NCI-H69 (cell line): ENCODE measurements around the gene TESMIN.

Experiments
- DNase-seq: peaks from one replicate; lab custom pipeline; 2025; lab: John Stamatoyannopoulos, UW

The TESMIN gene, protein sequence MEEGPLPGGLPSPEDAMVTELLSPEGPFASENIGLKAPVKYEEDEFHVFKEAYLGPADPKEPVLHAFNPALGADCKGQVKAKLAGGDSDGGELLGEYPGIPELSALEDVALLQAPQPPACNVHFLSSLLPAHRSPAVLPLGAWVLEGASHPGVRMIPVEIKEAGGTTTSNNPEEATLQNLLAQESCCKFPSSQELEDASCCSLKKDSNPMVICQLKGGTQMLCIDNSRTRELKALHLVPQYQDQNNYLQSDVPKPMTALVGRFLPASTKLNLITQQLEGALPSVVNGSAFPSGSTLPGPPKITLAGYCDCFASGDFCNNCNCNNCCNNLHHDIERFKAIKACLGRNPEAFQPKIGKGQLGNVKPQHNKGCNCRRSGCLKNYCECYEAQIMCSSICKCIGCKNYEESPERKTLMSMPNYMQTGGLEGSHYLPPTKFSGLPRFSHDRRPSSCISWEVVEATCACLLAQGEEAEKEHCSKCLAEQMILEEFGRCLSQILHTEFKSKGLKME

DNA sequence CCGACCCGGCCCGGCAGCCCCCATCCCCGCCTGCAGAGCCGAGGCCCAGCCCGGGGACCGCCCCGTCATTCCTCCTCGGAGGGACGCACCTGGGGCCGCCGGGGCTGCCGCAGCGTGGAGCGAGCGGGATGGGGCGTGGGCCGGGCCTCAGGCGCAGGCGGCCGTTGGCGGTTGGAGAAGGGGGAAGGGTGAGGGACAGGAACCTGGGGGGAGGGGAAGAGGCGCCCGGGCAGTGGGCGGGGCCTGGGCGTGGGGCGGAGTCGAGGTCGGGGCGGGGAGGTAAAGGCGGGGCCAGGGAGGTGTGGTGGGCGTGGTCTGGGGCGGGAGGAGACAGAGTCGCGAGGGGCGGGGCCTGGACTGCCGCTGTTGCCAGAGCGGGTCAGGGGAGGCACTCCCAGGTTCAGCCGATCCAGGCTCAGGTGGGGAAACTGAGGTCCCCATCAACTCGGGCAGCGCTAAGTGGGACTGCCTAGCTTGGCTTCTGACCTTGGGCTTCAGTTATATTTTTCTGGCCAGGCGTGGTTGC is at the start of gene TESMIN:
TESMIN (minus strand) TSS at position 190 of the 526 bp plus-strand sequence. CDS start 860 bp downstream, outside the sequence.
- peak; percentile 95 for DNase-seq

DNA sequence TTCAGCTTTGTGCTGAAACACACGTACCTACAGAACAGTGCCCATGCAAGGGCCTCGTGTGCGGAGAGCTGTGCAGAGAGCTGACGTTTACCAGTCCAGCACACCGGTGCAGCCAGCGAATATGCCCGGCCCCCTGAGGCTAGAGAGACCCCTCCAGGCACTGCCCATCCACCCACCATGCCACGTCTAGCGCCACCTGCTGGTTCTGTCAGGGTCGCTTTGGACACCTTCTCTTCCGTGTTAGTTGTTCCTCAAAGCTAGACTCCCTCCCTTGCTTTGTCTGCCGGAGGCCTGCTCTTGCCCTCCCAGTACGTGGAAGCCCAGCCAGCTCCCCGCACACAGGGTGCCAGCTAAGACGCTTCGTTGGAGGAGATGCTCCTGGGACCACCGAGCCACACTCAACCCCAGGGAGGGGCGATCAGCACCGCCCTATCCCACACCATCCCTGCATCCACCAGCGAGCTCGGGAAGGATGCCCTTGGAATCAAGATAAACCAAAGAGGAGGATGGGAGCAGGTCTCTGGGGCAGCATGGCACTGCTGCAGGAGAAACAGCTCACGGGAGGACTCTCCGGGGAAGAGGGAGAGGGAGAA is 47.0 kb upstream of the TESMIN start:
- peak; percentile 52 for DNase-seq

DNA sequence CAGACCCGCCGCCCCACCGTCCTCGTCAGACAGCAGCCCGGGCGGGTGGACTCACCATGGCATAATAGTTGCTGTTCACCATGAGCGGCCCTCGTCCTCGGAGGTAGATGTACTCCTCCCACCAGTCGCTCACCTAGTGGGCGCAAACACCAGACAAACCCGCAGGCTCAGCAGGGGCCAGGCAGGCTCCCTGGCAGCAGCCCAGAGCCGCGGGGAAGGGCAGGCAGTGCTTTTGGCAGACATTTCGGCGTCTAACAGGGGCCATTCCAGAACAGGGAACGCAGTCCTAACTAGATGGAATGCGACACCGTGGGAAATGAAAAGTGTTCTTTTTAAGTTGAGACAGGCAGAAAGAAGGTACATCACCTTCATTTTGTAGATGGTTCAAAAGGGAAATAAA is 45.5 kb upstream of the TESMIN start:
- peak; percentile 84 for DNase-seq

DNA sequence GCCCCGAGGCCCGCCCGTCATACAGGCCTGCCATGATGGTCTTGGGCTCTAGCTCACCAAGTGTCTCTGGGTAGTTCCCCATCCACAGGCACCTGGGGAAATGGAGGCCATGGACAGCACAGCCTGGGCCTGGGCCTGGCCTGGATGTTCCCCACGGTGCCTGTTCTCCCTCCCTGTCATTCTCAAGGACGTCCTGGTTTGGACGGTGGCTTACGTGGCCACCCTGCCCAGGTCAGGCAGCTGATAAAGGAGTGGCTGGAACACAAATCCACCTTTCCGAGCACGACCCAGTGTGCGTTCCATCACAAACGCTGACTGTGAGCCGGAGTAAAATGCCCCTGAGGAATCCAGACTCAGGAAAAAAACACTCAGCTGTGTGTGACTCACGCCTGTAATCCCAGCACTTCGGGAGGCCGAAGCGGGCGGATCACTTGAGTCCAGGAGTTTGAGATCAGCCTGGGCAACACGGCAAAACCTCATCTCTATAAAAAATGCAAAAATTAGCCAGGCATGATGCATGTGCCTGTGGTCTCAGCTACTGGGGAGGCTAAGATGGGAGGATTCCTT is 41.2 kb upstream of the TESMIN start:
- no peak for DNase-seq

DNA sequence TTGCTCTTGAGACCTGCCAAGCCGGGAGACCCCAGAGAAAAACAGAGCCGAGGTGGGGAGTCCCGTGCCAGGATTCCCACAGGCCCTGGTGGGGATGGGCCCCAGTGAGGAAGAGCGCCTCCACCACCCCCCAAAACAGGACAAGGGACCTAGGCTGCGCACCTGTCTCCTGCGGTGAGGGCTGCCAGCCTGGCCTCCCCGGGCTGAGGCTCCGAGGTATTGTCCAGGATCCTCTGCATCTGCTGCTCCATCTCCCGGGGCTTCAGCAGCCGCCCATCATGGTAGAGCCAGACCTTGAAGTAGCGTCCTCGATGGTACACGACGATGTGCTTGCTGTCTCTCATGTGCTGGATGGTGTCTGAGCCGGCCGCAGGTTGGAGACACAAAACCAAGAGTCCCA is 33.3 kb upstream of the TESMIN start:
- DNase-seq = no peak

DNA sequence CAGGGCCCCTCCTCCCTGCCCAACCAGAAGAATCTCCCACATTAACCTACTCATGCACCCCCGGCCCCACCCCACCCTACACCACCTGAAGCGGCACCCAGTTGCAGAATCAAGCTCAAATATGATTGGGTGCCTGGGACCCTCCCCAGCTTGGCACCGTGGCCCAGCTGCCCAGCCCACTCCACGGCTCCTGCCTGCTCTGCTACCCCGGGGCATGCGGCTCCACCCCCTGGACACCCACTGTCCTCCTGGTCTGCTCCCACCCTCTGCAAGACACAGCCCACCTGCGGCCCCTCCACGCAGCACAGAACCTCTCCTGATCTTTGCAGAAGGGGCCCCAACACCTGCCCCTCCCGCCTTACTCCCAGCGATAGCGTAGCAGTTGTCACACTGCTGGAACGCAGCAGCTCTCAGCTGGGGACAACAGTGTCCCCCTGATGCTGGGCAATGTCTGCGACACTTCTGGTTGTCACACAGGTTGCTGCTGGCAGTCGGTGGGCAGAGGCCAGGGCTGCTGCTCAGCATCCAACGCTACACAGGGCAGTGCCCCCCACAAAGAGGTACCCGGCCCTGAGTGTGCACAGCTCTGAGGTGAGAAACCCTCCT is 32.0 kb upstream of the TESMIN start:
- DNase-seq = no peak

DNA sequence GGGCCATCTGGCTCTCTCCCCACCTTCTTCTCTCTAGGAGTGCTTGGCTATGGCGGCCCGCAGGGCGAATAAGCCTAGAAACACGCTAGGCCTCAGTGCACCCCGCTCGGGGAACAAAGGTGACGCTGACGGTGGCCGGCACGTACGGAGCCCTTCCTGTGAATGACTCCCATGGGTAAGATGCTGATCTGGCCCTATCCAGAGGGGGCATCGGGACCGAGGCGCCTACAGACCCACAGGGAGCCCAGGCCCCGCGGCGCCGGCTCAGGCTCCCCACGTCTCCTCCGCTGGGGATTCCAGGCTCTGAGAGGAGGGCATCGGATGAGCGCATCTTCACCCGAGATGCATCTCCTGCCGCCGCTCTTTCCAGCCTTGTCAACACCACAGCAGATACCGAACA is 31.4 kb upstream of the TESMIN start:
- no peak for DNase-seq

DNA sequence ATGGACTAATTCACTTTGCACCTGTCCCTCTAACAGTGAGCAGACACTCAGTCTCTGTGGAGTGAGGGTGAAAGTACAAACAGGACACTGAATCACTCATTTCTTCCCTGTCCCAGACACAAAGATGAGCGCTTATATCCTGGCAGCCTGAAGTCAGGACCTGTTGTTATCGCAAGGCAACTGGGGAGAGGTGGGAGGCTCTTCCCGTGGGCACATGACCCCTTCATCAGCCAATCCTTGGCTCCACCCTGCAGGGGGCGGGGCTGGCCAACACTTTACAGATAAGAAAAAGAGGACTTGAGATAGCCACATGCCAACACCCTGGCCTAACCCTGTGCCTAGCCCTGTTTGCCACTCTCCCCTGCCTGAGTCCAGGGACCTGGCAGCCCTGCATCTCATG is 29.5 kb upstream of the TESMIN start:
- no peak for DNase-seq

DNA sequence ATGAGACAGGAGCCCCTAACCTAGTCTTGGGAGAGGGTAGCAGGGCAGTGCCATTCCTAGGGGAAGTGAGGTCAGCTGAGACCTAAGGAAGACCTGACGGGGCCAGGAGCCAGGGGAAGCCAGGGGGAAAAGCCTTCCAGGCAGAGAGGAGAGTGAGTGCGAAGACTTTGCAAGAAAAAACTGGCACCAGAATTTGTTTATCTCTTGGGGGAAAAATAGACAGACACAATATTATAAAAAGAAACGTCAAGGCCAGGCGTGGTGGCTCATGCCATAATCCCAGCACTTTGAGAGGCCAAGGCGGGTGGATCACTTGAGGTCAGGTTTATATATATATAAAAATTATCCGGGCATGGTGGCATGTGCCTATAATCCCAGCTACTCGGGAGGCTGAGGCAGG is 26.9 kb upstream of the TESMIN start:
- no peak for DNase-seq

DNA sequence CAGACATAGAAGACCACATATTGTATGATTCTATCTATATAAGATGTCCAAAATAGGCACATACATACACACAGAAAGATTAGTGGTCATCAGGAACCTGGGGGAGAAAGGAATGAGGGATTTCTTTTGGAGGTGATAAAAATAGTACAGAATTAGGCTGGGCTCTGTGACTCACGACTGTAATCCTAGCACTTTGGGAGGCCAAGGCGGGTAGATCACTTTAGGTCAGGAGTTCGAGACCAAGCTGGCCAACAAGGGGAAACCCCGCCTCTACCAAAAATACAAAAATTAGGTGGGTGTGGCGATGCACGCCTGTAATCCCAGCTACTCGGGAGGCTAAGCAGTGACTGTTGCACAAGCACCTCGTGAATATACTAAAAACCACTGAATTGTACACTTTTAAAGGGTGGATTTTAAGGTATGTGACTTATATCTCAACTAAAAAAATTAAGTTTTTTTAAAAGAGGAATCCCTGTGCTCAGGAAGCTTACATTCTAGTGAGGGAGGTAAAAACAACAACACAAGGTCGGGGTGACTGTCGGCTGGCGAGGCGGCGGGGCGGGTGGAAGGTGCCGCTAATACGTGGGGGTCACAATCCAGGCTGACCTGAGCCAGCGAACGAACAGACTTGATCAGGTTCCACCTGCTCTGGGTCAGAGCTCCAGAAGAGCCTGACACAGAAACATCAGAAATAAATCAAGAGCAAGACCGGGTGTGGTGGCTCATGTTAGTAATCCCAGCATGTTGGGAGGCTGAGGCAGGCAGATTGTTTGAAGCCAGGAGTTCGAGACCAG is 25.3 kb upstream of the TESMIN start:
- no peak for DNase-seq

DNA sequence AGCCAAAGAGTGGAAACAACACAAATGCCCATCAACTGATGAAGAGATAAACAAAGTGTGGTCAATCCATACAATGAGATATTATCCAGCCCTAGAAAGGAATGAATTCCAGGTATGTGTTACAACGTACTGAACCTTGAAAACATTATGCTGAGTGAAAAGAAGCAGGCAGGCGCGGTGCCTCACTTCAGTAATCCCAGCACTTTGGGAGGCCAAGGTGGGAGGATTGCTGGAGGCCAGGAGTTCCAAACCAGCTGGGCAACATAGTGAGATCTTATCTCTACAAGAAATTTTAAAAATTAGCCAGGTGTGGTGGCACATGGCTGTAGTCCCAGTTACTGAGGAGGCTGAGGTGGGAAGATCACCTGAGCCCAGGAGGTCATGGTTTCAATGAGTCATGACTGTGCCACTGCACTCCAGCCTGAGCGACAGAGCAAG is 24.6 kb upstream of the TESMIN start:
- no peak for DNase-seq

DNA sequence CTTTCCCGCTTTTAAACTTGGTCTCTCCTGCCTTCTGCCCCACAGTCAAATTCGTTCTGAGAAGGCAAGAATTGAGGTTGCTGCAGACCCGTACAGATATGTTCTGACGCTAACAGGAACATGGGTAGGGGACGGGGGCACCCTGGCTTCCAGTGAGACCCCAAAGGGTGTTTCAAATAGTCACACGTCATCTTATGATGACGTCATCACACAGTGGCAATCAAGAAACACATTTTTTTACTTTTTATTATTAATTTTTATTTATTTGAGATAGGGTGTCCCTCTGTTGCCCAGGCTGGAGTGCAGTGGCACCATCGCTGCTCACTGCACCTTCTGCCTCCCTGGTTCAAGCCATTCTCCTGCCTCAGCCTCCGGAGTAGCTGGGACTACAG is 22.9 kb upstream of the TESMIN start:
- no peak for DNase-seq

DNA sequence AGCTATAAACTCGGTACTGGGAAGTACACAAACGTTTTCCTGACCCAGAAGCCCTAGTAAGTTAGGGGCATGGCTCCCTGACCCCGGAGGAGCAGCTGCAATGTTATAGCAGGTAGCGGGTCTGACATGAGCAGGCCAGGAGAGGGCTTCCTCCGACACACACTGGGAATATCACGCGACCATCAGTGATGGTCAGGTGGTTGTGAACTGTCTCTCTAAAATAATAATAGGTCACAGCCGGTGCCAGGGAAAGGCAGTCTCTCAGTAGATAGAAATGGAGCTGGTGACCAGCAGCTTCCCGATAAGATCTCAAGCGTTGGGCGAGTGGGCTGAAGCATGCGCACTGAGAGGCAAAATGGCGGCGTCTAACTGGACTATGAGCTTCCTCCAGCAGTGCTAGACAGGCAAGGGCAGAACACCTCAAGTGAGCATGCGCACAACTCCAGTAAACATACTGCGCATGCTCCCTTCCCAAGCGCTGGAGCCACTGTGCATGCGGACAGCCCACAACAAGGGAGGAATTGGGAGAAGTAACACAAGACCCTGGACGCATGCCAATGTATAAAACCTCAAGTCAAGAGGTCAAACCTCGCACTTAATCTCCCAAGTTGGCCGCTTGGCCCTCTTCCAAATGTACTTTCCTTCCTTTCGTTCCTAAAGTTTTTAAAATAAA is 22.3 kb upstream of the TESMIN start:
- no peak for DNase-seq

DNA sequence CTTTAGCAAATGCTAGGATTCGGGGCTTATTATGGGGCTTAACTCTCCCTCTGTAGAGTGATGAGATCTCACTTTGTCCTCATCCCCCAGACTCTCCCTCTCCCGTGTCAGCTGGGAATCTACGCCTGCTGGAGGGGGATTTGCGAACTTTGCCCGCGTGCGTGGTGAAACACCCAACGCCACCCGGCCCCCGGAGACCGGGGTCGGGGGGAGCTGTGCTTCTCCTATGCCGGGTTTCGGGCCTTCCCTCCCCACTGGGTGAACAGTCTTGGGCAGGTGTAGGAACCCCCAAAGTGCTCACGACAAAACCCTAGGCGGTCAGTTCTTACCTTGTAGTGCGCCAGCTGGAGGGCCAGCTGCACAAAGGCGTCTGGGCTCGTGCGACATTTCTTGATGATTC is 21.6 kb upstream of the TESMIN start:
- no peak for DNase-seq

DNA sequence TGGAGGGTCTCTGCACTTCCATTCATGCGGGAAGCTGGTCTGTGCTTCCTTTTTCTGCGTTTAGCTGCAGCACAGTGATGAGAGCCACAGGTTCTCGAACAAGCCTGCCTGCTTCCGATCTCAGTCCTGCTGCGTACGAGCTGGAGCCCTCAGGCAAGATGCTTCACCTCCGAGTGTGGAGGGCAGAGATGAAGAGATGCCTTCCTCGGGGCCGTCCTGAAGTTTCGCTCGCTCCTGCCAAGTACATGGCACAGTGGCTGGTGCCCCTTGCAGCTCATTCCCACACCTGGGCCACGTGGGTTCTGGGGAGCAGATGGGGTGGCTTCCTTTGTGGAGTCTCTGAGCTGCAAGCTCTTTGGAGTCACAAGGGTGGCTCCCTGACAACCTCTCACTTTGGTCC is 19.5 kb upstream of the TESMIN start:
- DNase-seq = no peak

DNA sequence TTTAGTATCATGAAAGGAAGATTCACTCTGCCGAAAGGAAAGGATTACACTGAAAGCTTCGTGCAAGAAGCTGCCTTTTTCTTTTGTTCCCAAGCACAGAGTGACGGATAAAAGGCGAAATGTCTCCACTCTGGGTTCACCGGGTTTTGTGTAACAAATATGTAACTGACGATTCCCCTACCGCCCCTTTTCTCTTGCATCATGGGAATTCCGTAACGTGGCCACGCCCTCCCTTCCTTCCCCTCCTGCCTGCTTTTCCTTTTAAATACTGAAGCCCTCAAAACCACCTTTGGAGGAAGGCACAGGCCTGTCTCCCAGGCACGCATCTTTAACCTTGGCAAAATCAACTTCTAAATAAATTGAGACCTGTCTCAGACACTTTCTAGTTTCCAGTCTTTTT is 16.4 kb upstream of the TESMIN start:
- no peak for DNase-seq

DNA sequence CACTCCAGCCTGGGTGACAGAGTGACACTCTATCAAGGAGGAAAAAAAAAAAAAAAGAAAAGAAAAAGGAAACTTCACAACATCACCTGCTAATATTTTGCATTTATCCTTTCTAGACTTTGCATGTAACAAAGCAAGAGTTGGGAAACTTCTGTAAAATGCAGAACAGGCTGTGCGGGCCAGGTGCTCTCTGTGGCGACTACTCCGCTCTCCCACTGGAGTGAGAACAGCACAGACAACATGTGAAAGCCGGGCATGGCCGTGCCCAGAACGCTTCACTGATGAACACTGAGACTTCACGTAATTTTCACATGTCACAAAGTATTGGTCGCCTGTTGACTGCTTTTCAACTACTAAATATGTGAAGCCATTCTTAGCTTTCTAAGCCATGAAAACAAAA is 15.5 kb upstream of the TESMIN start:
- no peak for DNase-seq

DNA sequence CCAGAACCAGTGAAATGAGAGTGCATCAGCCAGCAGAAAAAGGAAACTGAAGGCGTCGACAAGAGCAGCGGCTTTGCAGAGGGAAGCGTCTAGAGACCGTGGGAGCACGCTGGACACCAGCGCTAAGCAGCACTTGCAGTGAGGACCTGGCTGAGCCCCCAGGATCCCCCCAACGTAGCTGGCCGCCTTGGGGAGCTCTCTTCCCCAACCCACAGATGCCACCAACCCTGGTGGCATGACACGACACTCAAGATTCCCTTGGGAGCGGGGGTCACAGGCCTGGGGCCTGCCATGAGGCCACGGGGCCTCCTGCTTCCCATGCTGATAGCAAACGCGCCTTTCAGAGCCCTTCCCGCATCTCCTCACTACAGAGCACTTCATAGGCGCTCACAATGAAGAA is 13.4 kb upstream of the TESMIN start:
- DNase-seq = no peak

DNA sequence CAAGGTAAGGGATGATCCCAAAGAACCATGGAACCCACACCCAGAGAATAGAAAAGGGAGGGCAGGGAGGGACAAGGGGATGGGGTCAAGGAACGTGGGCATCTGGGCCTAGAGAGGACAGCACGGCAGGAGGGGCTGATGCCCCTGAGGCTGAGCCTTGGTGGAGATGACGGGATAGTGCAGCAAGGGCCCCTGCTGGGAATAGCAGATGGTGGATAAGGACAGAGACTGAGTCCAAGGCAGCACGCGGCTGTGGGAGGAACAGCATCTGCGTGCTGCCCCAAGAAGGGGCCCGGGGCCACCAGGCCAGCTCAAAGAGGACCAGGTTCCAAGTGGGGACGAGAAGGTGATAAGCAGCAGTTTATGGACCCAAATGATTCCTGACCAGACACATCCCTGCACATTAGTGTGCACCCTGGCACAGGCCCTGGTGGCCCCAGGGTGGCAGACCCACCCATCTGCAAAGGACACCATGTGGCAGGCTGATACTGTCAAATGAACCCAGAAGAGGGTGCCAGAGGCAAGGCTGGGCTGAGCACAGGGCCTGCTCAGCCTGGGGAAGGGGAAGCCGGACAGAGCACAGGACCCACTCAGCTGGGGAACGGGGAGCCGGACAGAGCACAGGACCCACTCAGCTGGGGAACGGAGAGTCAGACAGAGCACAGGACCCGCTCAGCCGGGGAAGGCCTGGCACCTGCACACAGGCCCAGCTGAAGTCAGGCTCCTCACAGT is 12.8 kb upstream of the TESMIN start:
- DNase-seq = peak; percentile 31

DNA sequence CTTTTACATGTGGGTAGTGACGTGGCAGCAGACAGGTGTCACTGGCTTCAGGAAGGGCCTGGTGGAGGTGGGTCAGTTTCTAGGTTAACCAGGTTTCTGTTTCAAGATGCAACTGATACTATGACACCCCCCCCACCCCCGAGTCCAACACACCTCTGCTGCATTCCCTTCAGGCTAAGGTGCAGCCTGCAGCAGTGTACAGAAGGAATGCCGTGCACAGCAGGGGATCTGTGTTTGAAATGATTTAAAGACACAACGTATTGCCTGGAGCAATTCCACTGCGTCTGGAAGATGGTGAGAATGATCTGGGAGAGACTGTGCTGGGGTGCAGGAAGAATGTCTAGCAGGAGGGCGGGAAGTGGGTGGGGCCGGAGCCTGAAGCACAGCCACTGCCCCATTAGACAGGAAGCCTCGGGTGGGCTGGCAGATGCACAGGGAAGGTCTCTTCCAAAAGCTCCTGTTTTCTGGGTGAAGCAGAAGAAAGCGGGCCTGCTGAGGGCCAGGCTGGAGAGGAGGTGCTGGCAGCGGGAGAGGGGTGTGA is 11.9 kb upstream of the TESMIN start:
- peak; percentile 78 for DNase-seq
